Liver (tissue), 9 donors: ENCODE results near the gene REPS1. TPM values are rescaled to one million over a fixed set of nuclear protein-coding genes. Genes with fewer than 3 reads are reported as not detected.

Experiments used
- DNase-seq: peaks from one replicate; pipeline ENCODE4 v3.0.0-alpha.2; 2017; ENCODE audit warnings: low spot score
- H3K27ac ChIP-seq, 2 donors: one replicate each; pipeline ENCODE4 v1.7.0; 2013; ENCODE audit warnings: inconsistent platforms in 2 of 2, low read length in 2 of 2, control low read depth in 1 of 2, low read depth in 1 of 2, mild to moderate bottlenecking in 1 of 2
- H3K27me3 ChIP-seq, 4 donors: one replicate each; pipeline versions ENCODE4 v1.6.1 to v1.7.0; 2013; ENCODE audit warnings: low read length in 3 of 4, inconsistent platforms in 1 of 4, mild to moderate bottlenecking in 1 of 4, moderate library complexity in 1 of 4; ENCODE audit not compliant: control insufficient read depth in 4 of 4, insufficient read depth in 4 of 4
- H3K36me3 ChIP-seq, 4 donors: one replicate each; pipeline versions ENCODE4 v1.6.1 to v1.7.0; 2013; ENCODE audit warnings: low read length in 3 of 4, mild to moderate bottlenecking in 3 of 4, low read depth in 1 of 4, moderate library complexity in 1 of 4; ENCODE audit not compliant: control insufficient read depth in 4 of 4, insufficient read depth in 3 of 4
- H3K4me1 ChIP-seq, 4 donors: one replicate each; pipeline versions ENCODE4 v1.6.1 to v1.7.0; 2013; ENCODE audit warnings: low read length in 3 of 4, mild to moderate bottlenecking in 3 of 4, moderate library complexity in 1 of 4; ENCODE audit not compliant: control insufficient read depth in 4 of 4, insufficient read depth in 4 of 4
- H3K4me3 ChIP-seq, 3 donors: one replicate each; pipeline versions ENCODE4 v1.6.1 to v1.7.0; 2013; ENCODE audit warnings: low read length in 3 of 3, control low read depth in 1 of 3, low read depth in 1 of 3, mild to moderate bottlenecking in 1 of 3
- H3K9ac ChIP-seq, 2 donors: one replicate each; pipeline ENCODE4 v1.7.0; 2013; ENCODE audit warnings: low read length in 2 of 2, mild to moderate bottlenecking in 2 of 2, moderate library complexity in 2 of 2, control low read depth in 1 of 2, low read depth in 1 of 2
- H3K9me3 ChIP-seq, 4 donors: one replicate each; pipeline versions ENCODE4 v1.6.1 to v1.7.0; 2013; ENCODE audit warnings: low read length in 3 of 4; ENCODE audit not compliant: control insufficient read depth in 4 of 4
- EGR1 ChIP-seq, 2 donors: IDR thresholded peaks; 2 replicates each; pipeline ENCODE4 v1.6.1; 2016 to 2018; ENCODE audit warnings: antibody characterized with exemption in 2 of 2, low read depth in 2 of 2
- FOXA1 ChIP-seq: IDR thresholded peaks from 2 replicates; pipeline ENCODE4 v1.6.1; 2016; ENCODE audit warnings: antibody characterized with exemption
- FOXA2 ChIP-seq: IDR thresholded peaks from 2 replicates; pipeline ENCODE4 v1.6.1; 2016; ENCODE audit warnings: antibody characterized with exemption
- GABPA ChIP-seq, 2 donors: IDR thresholded peaks in 1 of 2; conservative IDR thresholded peaks in 1 of 2; 2 replicates each; pipeline ENCODE4 v1.6.1; 2016; ENCODE audit warnings: antibody characterized with exemption in 2 of 2, mild to moderate bottlenecking in 1 of 2, moderate library complexity in 1 of 2
- HNF4A ChIP-seq, 2 donors: conservative IDR thresholded peaks; 2 replicates each; pipeline ENCODE4 v1.6.1; 2016; ENCODE audit warnings: antibody characterized with exemption in 2 of 2, mild to moderate bottlenecking in 2 of 2
- HNF4G ChIP-seq: IDR thresholded peaks from 2 replicates; pipeline ENCODE4 v1.6.1; 2016; ENCODE audit warnings: antibody characterized with exemption
- NR2F2 ChIP-seq: IDR thresholded peaks from 2 replicates; pipeline ENCODE4 v1.6.1; 2016; ENCODE audit warnings: antibody characterized with exemption
- RAD21 ChIP-seq, 2 donors: IDR thresholded peaks; 2 replicates each; pipeline ENCODE4 v1.6.1; 2016; ENCODE audit warnings: antibody characterized with exemption in 2 of 2, mild to moderate bottlenecking in 2 of 2
- RXRA ChIP-seq, 2 donors: IDR thresholded peaks; 2 replicates each; pipeline ENCODE4 v1.6.1; 2017 to 2018; ENCODE audit warnings: antibody characterized with exemption in 2 of 2, mild to moderate bottlenecking in 1 of 2
- SP1 ChIP-seq: IDR thresholded peaks from 2 replicates; pipeline ENCODE4 v1.6.1; 2018; ENCODE audit warnings: antibody characterized with exemption, mild to moderate bottlenecking
- TAF1 ChIP-seq: conservative IDR thresholded peaks from 2 replicates; pipeline ENCODE4 v1.6.1; 2016; ENCODE audit warnings: antibody characterized with exemption, mild to moderate bottlenecking
- YY1 ChIP-seq: IDR thresholded peaks from 2 replicates; pipeline ENCODE4 v1.6.1; 2016; ENCODE audit warnings: antibody characterized with exemption, mild to moderate bottlenecking
- WGBS: extraction: QIAGEN DNeasy Blood & Tissue Kit; methylation state at CpG from one replicate; pipeline ENCODE4 v1.1.7; 2013; 5-methylcytosine and 5-hydroxymethylcytosine counted together
- polyA plus RNA-seq, 2 donors: library from polyadenylated mRNA; stranded (reverse) in 1 of 2; unstranded in 1 of 2; fragments of 200-250 nt in 1 of 2; fragments of >200 nt in 1 of 2; fragmentation: Nextera tagmentation in 1 of 2; extraction: Ambion mirVana in 1 of 2; gene quantifications; one replicate each; pipeline versions ENCODE4 v1.2.1 to v1.2.3, GENCODE V29; 2013 to 2015
- total RNA-seq, 2 donors: library from RNA; depleted of rRNA; stranded (reverse); fragments of >200 nt; gene quantifications; one replicate each; pipeline ENCODE4 v1.2.3, GENCODE V29; 2014
- TF ChIP-seq, protein P1 (sequence below): IDR thresholded peaks from 2 replicates; pipeline ENCODE4 v1.6.1; 2016; ENCODE audit warnings: antibody characterized with exemption, mild to moderate bottlenecking
- TF ChIP-seq, protein P2 (sequence below): IDR thresholded peaks from 2 replicates; pipeline ENCODE4 v1.6.1; 2016; ENCODE audit warnings: antibody characterized with exemption
- TF ChIP-seq, protein P3 (sequence below): IDR thresholded peaks from 2 replicates; pipeline ENCODE4 v1.6.1; 2016; ENCODE audit warnings: antibody characterized with exemption
- TF ChIP-seq, protein P4 (sequence below): IDR thresholded peaks from 2 replicates; pipeline ENCODE4 v1.6.1; 2016; ENCODE audit warnings: antibody characterized with exemption
- donor health status: healthy.
- donor health status: healthy.
- donor health status: healthy.
- donor health status: healthy.
- donor health status: healthy.

REPS1 gene
- total and polyA plus RNA-seq, 4 donors = 12.3 to 46.4 (median 21.1) TPM

DNA sequence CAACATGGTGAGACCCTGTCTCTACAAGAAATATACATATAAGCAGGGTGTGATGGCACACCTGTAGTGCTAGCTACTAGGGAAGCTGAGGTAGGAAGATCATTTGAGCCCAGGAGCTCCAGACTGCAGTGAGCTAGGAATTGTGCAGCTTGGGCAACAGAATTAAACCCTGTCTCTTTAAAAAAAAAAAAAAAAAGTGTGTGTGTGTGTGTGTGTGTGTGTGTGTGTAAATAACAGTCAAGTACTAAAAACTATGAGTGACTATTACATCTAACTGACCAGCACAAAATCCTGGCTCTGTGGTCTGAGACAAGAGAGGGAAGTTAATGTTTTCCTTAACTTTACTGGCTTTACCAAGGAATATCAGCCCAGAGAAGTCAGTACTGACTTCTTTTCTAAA, 32.8 kb downstream of the REPS1 start (continued):
- TF ChIP-seq, protein P1, sequence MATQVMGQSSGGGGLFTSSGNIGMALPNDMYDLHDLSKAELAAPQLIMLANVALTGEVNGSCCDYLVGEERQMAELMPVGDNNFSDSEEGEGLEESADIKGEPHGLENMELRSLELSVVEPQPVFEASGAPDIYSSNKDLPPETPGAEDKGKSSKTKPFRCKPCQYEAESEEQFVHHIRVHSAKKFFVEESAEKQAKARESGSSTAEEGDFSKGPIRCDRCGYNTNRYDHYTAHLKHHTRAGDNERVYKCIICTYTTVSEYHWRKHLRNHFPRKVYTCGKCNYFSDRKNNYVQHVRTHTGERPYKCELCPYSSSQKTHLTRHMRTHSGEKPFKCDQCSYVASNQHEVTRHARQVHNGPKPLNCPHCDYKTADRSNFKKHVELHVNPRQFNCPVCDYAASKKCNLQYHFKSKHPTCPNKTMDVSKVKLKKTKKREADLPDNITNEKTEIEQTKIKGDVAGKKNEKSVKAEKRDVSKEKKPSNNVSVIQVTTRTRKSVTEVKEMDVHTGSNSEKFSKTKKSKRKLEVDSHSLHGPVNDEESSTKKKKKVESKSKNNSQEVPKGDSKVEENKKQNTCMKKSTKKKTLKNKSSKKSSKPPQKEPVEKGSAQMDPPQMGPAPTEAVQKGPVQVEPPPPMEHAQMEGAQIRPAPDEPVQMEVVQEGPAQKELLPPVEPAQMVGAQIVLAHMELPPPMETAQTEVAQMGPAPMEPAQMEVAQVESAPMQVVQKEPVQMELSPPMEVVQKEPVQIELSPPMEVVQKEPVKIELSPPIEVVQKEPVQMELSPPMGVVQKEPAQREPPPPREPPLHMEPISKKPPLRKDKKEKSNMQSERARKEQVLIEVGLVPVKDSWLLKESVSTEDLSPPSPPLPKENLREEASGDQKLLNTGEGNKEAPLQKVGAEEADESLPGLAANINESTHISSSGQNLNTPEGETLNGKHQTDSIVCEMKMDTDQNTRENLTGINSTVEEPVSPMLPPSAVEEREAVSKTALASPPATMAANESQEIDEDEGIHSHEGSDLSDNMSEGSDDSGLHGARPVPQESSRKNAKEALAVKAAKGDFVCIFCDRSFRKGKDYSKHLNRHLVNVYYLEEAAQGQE = no peak
- TF ChIP-seq YY1 (no peak), HNF4G (no peak)

DNA sequence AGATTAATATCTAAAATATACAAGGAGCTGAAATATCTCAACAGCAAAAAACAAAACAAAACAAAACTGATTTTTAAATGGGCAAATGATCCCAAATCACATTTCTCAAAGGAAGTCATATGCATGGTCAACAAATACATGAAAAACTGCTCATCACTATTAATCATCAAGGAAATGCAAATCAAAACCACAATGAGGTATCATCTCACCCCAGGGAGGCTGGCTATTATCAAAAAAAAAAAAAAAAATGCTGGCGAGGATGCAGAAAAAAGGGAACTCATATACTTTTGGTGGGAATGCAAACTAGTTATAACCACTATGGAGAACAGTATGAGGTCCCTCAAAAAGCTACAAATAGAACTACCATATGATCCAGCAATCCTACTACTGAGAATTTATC, 34.6 kb downstream of the REPS1 start:
- Histone ChIP-seq H3K36me3 (no peaks in the 10 kb centered on the region), H3K27ac (no peak overlapping the region), H3K4me1 (peaks cover 8 to 23% (median 18%) of the 10 kb centered on the region in 4 donors), H3K4me3 (no peak overlapping the region), H3K9me3 (no peaks in the 10 kb centered on the region), H3K27me3 (no peaks in the 10 kb centered on the region), H3K9ac (no peak overlapping the region)
- WGBS = 47% methylated on average over 1 of the region's 1 CpG
- TF ChIP-seq NR2F2 (no peak), RXRA (IDR thresholded peaks at IDR 0.05) (no peak), RAD21 (IDR thresholded peaks at IDR 0.05) (no peak), YY1 (no peak), FOXA1 (no peak), HNF4A (conservative IDR thresholded peaks at IDR 0.05) (no peak), SP1 (no peak), EGR1 (IDR thresholded peaks at IDR 0.05; ENCODE audit: low read depth in 2 of 2) (no peak), FOXA2 (no peak), HNF4G (no peak), GABPA (IDR thresholded peaks at IDR 0.05 in 1 of 2, conservative IDR thresholded peaks at IDR 0.05 in 1 of 2) (no peak), TAF1 (no peak)
- TF ChIP-seq, protein P2, sequence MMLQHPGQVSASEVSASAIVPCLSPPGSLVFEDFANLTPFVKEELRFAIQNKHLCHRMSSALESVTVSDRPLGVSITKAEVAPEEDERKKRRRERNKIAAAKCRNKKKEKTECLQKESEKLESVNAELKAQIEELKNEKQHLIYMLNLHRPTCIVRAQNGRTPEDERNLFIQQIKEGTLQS = no peak
- TF ChIP-seq, protein P1 = no peak
- TF ChIP-seq, protein P3, sequence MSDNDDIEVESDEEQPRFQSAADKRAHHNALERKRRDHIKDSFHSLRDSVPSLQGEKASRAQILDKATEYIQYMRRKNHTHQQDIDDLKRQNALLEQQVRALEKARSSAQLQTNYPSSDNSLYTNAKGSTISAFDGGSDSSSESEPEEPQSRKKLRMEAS = no peak
- TF ChIP-seq, protein P4, sequence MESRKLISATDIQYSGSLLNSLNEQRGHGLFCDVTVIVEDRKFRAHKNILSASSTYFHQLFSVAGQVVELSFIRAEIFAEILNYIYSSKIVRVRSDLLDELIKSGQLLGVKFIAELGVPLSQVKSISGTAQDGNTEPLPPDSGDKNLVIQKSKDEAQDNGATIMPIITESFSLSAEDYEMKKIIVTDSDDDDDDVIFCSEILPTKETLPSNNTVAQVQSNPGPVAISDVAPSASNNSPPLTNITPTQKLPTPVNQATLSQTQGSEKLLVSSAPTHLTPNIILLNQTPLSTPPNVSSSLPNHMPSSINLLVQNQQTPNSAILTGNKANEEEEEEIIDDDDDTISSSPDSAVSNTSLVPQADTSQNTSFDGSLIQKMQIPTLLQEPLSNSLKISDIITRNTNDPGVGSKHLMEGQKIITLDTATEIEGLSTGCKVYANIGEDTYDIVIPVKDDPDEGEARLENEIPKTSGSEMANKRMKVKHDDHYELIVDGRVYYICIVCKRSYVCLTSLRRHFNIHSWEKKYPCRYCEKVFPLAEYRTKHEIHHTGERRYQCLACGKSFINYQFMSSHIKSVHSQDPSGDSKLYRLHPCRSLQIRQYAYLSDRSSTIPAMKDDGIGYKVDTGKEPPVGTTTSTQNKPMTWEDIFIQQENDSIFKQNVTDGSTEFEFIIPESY = no peak
- DNase-seq = no peak
